Neutrophil (primary cell): ENCODE results near the gene NOD1.

Experiments
- H3K27ac ChIP-seq: fragments of 200-600 bp; sonication (generic); 2 replicates; pipeline ENCODE4 v1.5.1; 2016; ENCODE audit warnings: mild to moderate bottlenecking, moderate library complexity
- H3K27me3 ChIP-seq: fragments of 200-600 bp; sonication (generic); 2 replicates; pipeline ENCODE4 v1.6.0; 2016; ENCODE audit warnings: mild to moderate bottlenecking
- H3K36me3 ChIP-seq: fragments of 200-600 bp; sonication (generic); 2 replicates; pipeline ENCODE4 v1.5.1; 2017
- H3K4me1 ChIP-seq, 2 experiments: fragments of 200-600 bp in 1 of 2; sonication (generic) in 1 of 2; 1 replicate in 1 of 2; 2 replicates in 1 of 2; pipeline versions ENCODE4 v1.5.1 to v1.6.1; 2013 to 2016; ENCODE audit warnings: low read depth in 1 of 2, low read length in 1 of 2, mild to moderate bottlenecking in 1 of 2, moderate library complexity in 1 of 2; ENCODE audit not compliant: control insufficient read depth in 1 of 2, insufficient read depth in 1 of 2
- H3K4me3 ChIP-seq, 2 experiments: fragments of 200-600 bp in 1 of 2; sonication (generic) in 1 of 2; 1 replicate in 1 of 2; 2 replicates in 1 of 2; pipeline ENCODE4 v1.5.1; 2013 to 2016; ENCODE audit warnings: low read depth in 1 of 2, low read length in 1 of 2, mild to moderate bottlenecking in 1 of 2, moderate library complexity in 1 of 2
- H3K9me3 ChIP-seq: fragments of 200-600 bp; sonication (generic); 2 replicates; pipeline ENCODE4 v1.5.1; 2016
- CTCF ChIP-seq: fragments of 200-600 bp; sonication (generic); IDR thresholded peaks from 2 replicates; pipeline ENCODE4 v1.5.1; 2016; ENCODE audit warnings: antibody characterized with exemption

Gene NOD1

DNA sequence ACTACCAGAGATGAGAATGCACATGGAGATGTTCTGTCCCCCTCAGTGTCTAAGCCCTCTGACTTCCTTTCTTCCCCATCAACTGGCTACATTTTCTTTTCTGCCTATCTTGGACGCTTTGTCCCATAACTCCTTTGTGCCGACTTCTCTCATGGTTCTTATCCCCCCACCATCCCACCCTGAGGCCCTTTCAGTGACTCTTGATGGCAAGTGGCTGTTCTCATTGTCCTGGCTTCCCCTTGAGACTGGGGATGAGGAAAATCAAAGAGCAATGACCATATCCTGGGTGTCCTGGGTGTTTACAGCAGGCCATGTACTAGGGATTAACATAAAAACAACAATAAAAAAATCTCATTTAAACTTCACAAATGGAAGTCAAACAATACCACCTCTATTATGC lies 44.9 kb upstream of the NOD1 start:
- H3K4me3 ChIP-seq: no peak overlapping the region
- no peak for TF ChIP-seq CTCF
- H3K9me3 ChIP-seq: no peaks in the 10 kb centered on the region
- no peaks in the 10 kb centered on the region for H3K27me3 ChIP-seq
- H3K4me1 ChIP-seq: peaks cover 13% of the 10 kb centered on the region in 2 experiments
- H3K27ac ChIP-seq: no peak overlapping the region
- H3K36me3 ChIP-seq: peaks cover 12% of the 10 kb centered on the region

GRCh38 chr7:30522159-30522558 lies 43.6 kb upstream of the NOD1 start:
- H3K9me3 ChIP-seq: no peaks in the 10 kb centered on the region
- H3K4me3 ChIP-seq: no peak overlapping the region
- H3K27me3 ChIP-seq: no peaks in the 10 kb centered on the region
- H3K27ac ChIP-seq: no peak overlapping the region
- no peak for TF ChIP-seq CTCF
- peaks cover 13% of the 10 kb centered on the region in 2 experiments for H3K4me1 ChIP-seq
- peaks cover 9% of the 10 kb centered on the region for H3K36me3 ChIP-seq

DNA sequence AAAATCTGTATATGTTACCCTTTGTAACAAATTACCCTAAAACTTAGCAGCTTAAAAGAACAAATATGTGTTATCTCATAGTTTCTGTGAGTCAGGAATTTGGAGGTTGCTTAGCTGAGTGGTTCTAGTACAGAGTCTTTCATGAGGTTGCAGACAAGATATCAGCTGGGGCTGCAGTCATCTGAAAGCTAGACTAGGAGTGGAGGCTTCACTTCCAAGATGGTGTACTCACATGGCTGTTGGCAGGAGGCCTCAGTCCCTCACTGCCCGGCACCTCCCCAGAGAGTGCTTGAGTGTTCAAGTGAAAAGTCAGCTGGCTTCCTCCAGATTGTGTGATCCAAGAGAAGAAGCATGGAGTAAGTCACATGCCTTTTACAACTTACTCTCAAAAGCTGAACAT lies 42.9 kb upstream of the NOD1 start:
- H3K27me3 ChIP-seq: no peaks in the 10 kb centered on the region
- no peak overlapping the region for H3K4me3 ChIP-seq
- no peak for TF ChIP-seq CTCF
- peaks cover 9% of the 10 kb centered on the region for H3K36me3 ChIP-seq
- H3K4me1 ChIP-seq: peaks cover 13% of the 10 kb centered on the region in 2 experiments
- no peak overlapping the region for H3K27ac ChIP-seq
- H3K9me3 ChIP-seq: no peaks in the 10 kb centered on the region

DNA sequence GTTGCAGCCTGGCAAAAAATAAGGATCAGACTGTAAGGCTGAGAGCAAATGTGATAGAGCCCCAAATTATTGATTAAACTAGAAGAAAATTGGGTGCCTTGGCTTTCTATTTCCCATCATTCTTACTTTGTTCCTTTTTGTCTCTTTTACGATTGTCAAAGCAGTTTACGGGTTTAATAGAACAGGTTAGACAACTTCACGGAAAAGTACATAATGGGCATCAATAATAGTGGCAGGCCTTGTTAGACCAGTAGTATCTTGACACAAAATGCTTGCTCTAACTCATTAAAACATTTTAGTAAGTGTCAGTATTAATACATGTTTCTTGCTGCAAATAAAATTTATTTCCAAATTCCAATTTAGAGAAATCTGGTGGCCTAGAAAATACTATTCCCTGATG lies 40.5 kb upstream of the NOD1 start:
- Histone ChIP-seq H3K27ac (no peak overlapping the region), H3K9me3 (no peaks in the 10 kb centered on the region), H3K4me3 (no peak overlapping the region), H3K36me3 (peaks cover 9% of the 10 kb centered on the region), H3K27me3 (no peaks in the 10 kb centered on the region), H3K4me1 (peaks cover 13% of the 10 kb centered on the region in 2 experiments)
- TF ChIP-seq CTCF: no peak

DNA sequence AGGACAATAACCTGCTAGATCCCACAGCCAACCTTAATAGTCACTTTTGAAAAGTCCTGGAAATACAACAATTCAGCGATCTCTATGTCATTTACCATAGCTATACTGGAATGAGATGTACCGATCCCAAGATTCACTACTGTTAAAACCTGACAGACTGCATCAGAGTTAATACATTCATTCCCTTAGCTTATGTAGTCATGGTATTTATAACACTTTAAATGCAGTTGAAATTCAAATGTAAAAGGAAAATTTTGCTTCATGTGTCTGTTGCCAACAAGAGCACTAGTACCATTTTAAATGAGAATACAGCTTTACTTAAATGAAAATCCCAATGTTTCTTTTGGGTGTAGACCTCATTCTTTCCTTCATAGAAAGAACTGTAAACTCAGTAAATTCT lies 37.2 kb upstream of the NOD1 start:
- Histone ChIP-seq H3K4me1 (peaks cover 7 to 9% of the 10 kb centered on the region in 2 experiments), H3K27me3 (no peaks in the 10 kb centered on the region), H3K36me3 (no peaks in the 10 kb centered on the region), H3K27ac (no peak overlapping the region), H3K4me3 (no peak overlapping the region), H3K9me3 (no peaks in the 10 kb centered on the region)
- TF ChIP-seq CTCF: no peak

- no peak for TF ChIP-seq CTCF
- H3K27ac ChIP-seq: no peak overlapping the region
- H3K27me3 ChIP-seq: no peaks in the 10 kb centered on the region
- no peak overlapping the region for H3K4me3 ChIP-seq
- H3K4me1 ChIP-seq: no peaks in the 10 kb centered on the region
- no peaks in the 10 kb centered on the region for H3K9me3 ChIP-seq
- H3K36me3 ChIP-seq: no peaks in the 10 kb centered on the region
Observed at GRCh38 chr7:30514776-30515175, 36.2 kb upstream of the NOD1 start.
